GM12864 (cell line): ENCODE measurements around the gene PLA2G4B.

Experiments
- DNase-seq: peaks from one replicate; pipeline ENCODE4 v3.0.0-alpha.2; 2011; ENCODE audit warnings: low read depth
- H3K4me3 ChIP-seq: 2 replicates; pipeline ENCODE4 v1.5.1; 2011; ENCODE audit warnings: mild to moderate bottlenecking, low read depth, low read length, control low read depth
- TF ChIP-seq, protein P1 (sequence below): IDR thresholded peaks from 2 replicates; pipeline ENCODE4 v1.5.1; 2011; ENCODE audit warnings: low read depth, mild to moderate bottlenecking, moderate library complexity, low read length, control low read depth, inconsistent platforms; ENCODE audit errors: missing control alignments

Gene PLA2G4B

GRCh38 chr15:41854443-41854842 is 15.8 kb downstream of the PLA2G4B start:
- no peak for DNase-seq
- TF ChIP-seq, protein P1, sequence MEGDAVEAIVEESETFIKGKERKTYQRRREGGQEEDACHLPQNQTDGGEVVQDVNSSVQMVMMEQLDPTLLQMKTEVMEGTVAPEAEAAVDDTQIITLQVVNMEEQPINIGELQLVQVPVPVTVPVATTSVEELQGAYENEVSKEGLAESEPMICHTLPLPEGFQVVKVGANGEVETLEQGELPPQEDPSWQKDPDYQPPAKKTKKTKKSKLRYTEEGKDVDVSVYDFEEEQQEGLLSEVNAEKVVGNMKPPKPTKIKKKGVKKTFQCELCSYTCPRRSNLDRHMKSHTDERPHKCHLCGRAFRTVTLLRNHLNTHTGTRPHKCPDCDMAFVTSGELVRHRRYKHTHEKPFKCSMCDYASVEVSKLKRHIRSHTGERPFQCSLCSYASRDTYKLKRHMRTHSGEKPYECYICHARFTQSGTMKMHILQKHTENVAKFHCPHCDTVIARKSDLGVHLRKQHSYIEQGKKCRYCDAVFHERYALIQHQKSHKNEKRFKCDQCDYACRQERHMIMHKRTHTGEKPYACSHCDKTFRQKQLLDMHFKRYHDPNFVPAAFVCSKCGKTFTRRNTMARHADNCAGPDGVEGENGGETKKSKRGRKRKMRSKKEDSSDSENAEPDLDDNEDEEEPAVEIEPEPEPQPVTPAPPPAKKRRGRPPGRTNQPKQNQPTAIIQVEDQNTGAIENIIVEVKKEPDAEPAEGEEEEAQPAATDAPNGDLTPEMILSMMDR = no peak
- no peak overlapping the region for H3K4me3 ChIP-seq

DNA sequence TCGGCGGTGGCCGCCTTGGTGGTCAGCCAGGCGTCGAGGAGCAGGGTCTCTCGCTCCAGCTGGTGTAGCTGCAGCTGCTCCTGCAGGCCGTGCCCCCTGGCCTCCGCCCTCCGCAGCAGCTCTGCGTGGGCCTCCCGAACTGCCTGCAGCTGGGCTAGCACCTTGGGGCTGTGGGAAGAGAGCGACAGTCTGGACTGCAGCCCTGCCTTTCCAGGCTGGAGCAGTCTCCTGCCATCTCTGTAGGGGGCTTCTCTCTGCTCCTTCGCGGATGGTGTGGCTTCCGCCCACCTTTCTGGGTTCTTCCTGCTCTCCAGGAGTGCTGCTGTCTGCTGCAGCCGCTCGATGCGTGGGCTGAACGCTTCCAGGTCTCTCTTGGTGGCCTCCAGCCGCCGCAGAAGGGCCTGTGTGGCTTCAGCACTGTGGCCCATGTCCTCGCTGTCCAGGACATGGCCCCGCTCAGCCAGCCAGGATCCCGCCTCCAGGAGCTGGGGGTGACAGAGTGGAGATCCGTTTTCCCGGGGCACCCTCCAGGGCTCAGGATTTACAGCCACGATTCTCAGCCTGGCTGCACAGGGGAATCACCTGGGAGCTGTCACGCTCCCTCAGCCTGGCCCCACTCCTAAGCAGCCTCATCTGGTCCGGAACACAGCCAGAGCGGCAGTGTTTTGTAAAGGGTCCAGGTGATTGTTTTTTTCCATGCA is 16.8 kb downstream of the PLA2G4B start:
- TF ChIP-seq, protein P1 = no peak
- no peak for DNase-seq
- H3K4me3 ChIP-seq = no peak overlapping the region

DNA sequence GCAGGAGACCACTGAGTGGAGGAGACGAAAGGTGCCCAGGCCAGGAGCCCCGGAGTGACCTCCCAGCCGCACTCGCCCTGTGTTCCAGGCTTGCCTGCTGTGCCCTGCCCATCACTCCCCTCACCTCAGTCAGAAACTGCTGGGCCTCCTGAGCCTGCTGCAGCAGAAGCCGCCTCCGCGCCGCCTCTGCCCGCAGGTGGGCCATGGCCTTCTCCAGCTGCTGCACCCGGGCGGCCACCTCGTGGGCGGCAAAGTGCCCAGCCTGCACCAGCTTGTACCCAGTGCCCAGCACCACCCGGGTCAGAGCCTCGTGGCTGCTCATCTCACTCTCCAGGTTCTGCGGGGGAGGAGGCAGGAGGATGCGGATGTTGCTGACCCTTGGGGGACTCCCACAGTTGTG is 17.6 kb downstream of the PLA2G4B start:
- DNase-seq = no peak
- TF ChIP-seq, protein P1 = no peak
- H3K4me3 ChIP-seq = no peak overlapping the region

DNA sequence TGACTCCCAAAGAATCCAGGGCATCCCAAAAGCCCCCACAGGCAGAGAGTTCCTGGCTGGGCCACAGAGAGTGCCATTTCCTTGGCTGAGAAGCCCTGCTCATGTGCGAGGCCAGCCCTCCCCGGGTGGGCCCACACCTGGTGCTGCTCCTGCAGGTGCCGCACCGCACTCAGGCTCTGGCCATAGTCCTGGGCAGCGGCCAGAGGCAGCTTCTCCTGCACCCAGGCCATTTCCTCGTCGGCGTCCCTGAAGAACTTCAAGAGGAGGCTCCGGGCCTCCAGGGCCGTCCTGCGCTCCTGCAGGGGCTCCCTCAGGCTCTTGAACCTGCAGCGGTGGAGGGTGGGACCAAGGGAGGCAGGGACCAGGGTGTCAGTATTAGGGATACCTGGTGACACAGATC is 18.1 kb downstream of the PLA2G4B start:
- H3K4me3 ChIP-seq = no peak overlapping the region
- DNase-seq = no peak

GRCh38 chr15:41857316-41857715 is 18.7 kb downstream of the PLA2G4B start:
- DNase-seq = no peak
- TF ChIP-seq, protein P1 = no peak
- H3K4me3 ChIP-seq = no peak overlapping the region

More for the DNA sequence above, 18.1 kb downstream of the PLA2G4B start:
- TF ChIP-seq, protein P1 = no peak

GRCh38 chr15:41858756-41859155 is 20.1 kb downstream of the PLA2G4B start:
- H3K4me3 ChIP-seq = no peak overlapping the region
- TF ChIP-seq, protein P1 = no peak
- no peak for DNase-seq

- no peak for DNase-seq
- H3K4me3 ChIP-seq = no peak overlapping the region
- TF ChIP-seq, protein P1 = no peak
These were observed 21.6 kb downstream of the PLA2G4B start for GRCh38 chr15:41860049-41860828.
